Measurements from ENCODE around the gene EGLN1. TPM values are rescaled to one million over a fixed set of nuclear protein-coding genes. Genes with fewer than 3 reads are reported as not detected.

EGLN1 gene
- total RNA-seq, 1 donor from 2014 or later = 26.3 TPM

GRCh38 chr1:231329483-231329882, 92.6 kb downstream of the EGLN1 start:
- H3K4me1 ChIP-seq = peaks cover 20% of the 10 kb centered on the region
- intact Hi-C loops (cut with DNase I) = no loop called here
- H3K27me3 ChIP-seq = no peaks in the 10 kb centered on the region
- H3K4me3 ChIP-seq = no peak overlapping the region
- H3K27ac ChIP-seq = no peak overlapping the region
- no peaks in the 10 kb centered on the region for H3K9me3 ChIP-seq
- no peak for DNase-seq (ENCODE audit: extremely low spot score in 2 of 2)
- H3K36me3 ChIP-seq = no peaks in the 10 kb centered on the region
- TF ChIP-seq CTCF (IDR thresholded peaks at IDR 0.05) (no peak), POLR2A (IDR thresholded peaks at IDR 0.05) (no peak), POLR2AphosphoS5 (IDR thresholded peaks at IDR 0.05; ENCODE audit: insufficient read depth in 1 of 2, low read depth in 1 of 2) (no peak)

GRCh38 chr1:231327617-231328016, 94.5 kb downstream of the EGLN1 start:
- Histone ChIP-seq H3K4me1 (peaks cover under 1% of the 10 kb centered on the region), H3K27me3 (no peaks in the 10 kb centered on the region), H3K9me3 (no peaks in the 10 kb centered on the region), H3K4me3 (no peak overlapping the region), H3K27ac (no peak overlapping the region), H3K36me3 (no peaks in the 10 kb centered on the region)
- intact Hi-C loops (cut with DNase I) = no loop called here
- TF ChIP-seq CTCF (IDR thresholded peaks at IDR 0.05) (no peak), POLR2AphosphoS5 (IDR thresholded peaks at IDR 0.05; ENCODE audit: insufficient read depth in 1 of 2, low read depth in 1 of 2) (no peak), POLR2A (IDR thresholded peaks at IDR 0.05) (no peak)
- no peak for DNase-seq (ENCODE audit: extremely low spot score in 2 of 2)

GRCh38 chr1:231326248-231326647, 95.8 kb downstream of the EGLN1 start:
- Histone ChIP-seq H3K4me3 (no peak overlapping the region), H3K27me3 (no peaks in the 10 kb centered on the region), H3K27ac (no peak overlapping the region), H3K9me3 (no peaks in the 10 kb centered on the region), H3K36me3 (no peaks in the 10 kb centered on the region), H3K4me1 (no peaks in the 10 kb centered on the region)
- no peak for DNase-seq (ENCODE audit: extremely low spot score in 2 of 2)
- intact Hi-C loops (cut with DNase I) = no loop called here
- no peak for TF ChIP-seq POLR2A (IDR thresholded peaks at IDR 0.05)
- TF ChIP-seq CTCF (IDR thresholded peaks at IDR 0.05) = no peak
- TF ChIP-seq POLR2AphosphoS5 (IDR thresholded peaks at IDR 0.05; ENCODE audit: insufficient read depth in 1 of 2, low read depth in 1 of 2) = no peak

- DNase-seq (ENCODE audit: extremely low spot score in 2 of 2) = no peak
Observed at GRCh38 chr1:231324660-231325059, 97.4 kb downstream of the EGLN1 start.

GRCh38 chr1:231322880-231323530, 99.1 kb downstream of the EGLN1 start:
- intact Hi-C loops (cut with DNase I) = no loop called here
- H3K9me3 ChIP-seq = no peaks in the 10 kb centered on the region
- no peaks in the 10 kb centered on the region for H3K36me3 ChIP-seq
- H3K27me3 ChIP-seq = no peaks in the 10 kb centered on the region
- H3K4me1 ChIP-seq = no peaks in the 10 kb centered on the region
- no peak overlapping the region for H3K4me3 ChIP-seq
- TF ChIP-seq CTCF (IDR thresholded peaks at IDR 0.05) (no peak), POLR2AphosphoS5 (IDR thresholded peaks at IDR 0.05; ENCODE audit: insufficient read depth in 1 of 2, low read depth in 1 of 2) (no peak), POLR2A (IDR thresholded peaks at IDR 0.05) (no peak)
- DNase-seq (ENCODE audit: extremely low spot score in 2 of 2) = no peak
- H3K27ac ChIP-seq = no peak overlapping the region

More at GRCh38 chr1:231324660-231325059, 97.4 kb downstream of the EGLN1 start:
- Histone ChIP-seq H3K36me3 (no peaks in the 10 kb centered on the region), H3K4me3 (no peak overlapping the region), H3K27ac (no peak overlapping the region), H3K27me3 (no peaks in the 10 kb centered on the region), H3K9me3 (no peaks in the 10 kb centered on the region), H3K4me1 (no peaks in the 10 kb centered on the region)
- no peak for TF ChIP-seq POLR2AphosphoS5 (IDR thresholded peaks at IDR 0.05; ENCODE audit: insufficient read depth in 1 of 2, low read depth in 1 of 2)
- intact Hi-C loops (cut with DNase I) = no loop called here
